ENCODE results near the gene COL18A1. TPM values are rescaled to one million over a fixed set of nuclear protein-coding genes. Genes with fewer than 3 reads are reported as not detected.

COL18A1 gene
- total RNA-seq, 1 donor from 2014 or later: 61.1 TPM

DNA sequence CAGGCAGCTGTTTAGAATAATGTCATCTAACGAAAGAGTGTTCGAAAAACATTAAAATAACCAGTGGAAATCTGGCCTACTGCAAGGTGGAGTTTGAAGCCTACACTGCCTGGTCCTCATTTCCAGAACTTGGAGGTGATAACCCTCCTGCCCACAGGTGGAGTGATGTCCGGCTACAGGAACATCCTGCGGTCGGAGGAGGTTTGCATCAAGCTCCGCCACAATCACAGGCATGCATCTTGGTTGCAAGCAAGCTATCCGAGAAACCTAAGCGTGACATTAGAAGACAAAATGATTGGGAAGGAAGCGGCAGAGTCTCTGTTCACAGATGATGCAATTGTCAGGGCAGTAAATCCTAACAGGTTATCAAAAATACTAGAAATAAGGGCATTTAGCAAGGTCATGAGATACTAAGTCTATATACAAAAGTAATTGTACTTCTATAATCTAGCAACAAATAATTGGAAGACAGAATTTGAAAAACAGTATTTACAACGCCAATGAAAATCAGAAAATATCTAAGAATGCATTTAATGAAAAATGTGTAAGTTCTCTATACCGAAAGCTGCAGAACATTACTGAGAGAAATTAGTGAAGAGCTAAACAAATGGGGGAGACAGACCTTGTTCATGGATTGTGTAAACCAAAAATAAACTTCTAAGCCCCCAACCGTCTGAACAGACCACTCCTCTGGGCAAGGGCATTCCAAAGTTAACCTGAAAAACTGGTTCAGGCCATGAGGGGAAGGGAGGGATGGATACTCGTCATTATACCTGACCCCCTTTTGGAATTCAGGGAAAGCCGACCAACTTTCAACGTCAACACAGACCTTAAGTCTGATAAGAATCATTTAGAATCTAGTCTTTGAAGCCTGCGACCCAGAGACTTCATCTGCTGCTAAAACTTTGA is 141.9 kb downstream of the COL18A1 start:
- no peak for DNase-seq (ENCODE audit: low spot score)
- peaks cover 4% of the 10 kb centered on the region for H3K36me3 Mint-ChIP-seq (ENCODE audit: low read depth, unreplicated experiment)
- no peak overlapping the region for H3K4me3 Mint-ChIP-seq (ENCODE audit: unreplicated experiment)
- H3K9me3 Mint-ChIP-seq (ENCODE audit: unreplicated experiment): no peaks in the 10 kb centered on the region
- TF ChIP-seq, protein P1, sequence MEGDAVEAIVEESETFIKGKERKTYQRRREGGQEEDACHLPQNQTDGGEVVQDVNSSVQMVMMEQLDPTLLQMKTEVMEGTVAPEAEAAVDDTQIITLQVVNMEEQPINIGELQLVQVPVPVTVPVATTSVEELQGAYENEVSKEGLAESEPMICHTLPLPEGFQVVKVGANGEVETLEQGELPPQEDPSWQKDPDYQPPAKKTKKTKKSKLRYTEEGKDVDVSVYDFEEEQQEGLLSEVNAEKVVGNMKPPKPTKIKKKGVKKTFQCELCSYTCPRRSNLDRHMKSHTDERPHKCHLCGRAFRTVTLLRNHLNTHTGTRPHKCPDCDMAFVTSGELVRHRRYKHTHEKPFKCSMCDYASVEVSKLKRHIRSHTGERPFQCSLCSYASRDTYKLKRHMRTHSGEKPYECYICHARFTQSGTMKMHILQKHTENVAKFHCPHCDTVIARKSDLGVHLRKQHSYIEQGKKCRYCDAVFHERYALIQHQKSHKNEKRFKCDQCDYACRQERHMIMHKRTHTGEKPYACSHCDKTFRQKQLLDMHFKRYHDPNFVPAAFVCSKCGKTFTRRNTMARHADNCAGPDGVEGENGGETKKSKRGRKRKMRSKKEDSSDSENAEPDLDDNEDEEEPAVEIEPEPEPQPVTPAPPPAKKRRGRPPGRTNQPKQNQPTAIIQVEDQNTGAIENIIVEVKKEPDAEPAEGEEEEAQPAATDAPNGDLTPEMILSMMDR (IDR thresholded peaks at IDR 0.05; ENCODE audit: unreplicated experiment): no peak
- peaks cover 4% of the 10 kb centered on the region for H3K27me3 Mint-ChIP-seq (ENCODE audit: unreplicated experiment)
- H3K4me1 Mint-ChIP-seq (ENCODE audit: unreplicated experiment): peaks cover 17% of the 10 kb centered on the region
- H3K27ac Mint-ChIP-seq (ENCODE audit: unreplicated experiment): no peak overlapping the region

DNA sequence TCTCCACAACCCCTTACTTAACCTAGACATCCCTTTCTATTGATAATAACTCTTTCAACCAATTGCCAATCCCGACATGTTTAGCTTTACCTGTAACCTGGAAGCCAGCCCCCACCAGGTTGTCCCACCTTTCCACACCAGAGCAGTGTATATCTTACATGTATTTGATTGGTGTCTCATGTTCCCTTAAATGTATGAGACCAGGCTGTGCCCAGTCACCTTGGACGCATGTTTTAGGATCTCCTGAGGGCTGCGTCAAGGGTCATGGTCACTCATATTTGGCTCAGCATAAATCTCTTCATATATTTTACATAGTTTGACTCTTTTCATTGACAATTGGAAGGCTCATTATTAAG is 142.6 kb downstream of the COL18A1 start:
- Mint-ChIP-seq H3K4me3 (ENCODE audit: unreplicated experiment) (no peak overlapping the region), H3K36me3 (ENCODE audit: low read depth, unreplicated experiment) (peaks cover 4% of the 10 kb centered on the region), H3K27me3 (ENCODE audit: unreplicated experiment) (peaks cover 4% of the 10 kb centered on the region), H3K4me1 (ENCODE audit: unreplicated experiment) (peaks cover 20% of the 10 kb centered on the region), H3K9me3 (ENCODE audit: unreplicated experiment) (no peaks in the 10 kb centered on the region), H3K27ac (ENCODE audit: unreplicated experiment) (no peak overlapping the region)
- DNase-seq (ENCODE audit: low spot score): no peak
- TF ChIP-seq, protein P1 (IDR thresholded peaks at IDR 0.05; ENCODE audit: unreplicated experiment): no peak

DNA sequence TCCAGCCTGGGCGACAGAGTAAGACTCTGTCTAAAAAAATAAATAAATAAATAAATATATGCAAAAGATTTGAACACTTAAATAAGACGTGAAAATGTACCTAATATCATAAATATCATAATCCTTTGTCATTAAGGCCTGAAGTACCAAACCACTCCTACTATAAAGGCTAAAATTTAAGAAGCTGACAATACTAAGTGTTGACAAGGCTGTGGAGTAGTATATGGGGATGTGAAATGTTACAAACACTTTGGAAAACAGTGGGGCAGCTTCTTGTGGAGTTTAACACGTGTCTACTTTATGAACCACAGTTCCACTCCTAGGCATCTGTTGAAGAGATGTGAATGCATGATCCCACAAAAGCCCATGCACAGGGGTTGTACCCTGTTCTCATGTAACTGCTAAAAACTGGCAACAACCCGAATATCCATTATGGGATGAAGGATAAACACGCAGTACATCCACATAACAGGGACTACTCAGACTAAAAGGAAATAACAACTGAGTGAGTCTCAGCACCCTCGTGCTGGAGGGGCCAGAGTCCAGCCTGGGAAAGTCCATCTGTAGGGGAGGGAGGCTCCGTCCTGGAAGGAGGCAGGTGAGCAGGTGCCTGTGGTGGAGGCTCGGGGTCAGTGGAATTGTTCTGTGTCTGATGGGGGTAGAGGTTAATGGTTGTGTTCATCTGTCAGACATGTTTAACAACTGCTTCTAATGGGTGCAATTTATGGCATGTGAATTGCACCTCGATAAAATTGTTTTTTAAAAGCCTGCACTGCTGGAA is 143.9 kb downstream of the COL18A1 start:
- Mint-ChIP-seq H3K4me1 (ENCODE audit: unreplicated experiment) (peaks cover 17% of the 10 kb centered on the region), H3K27me3 (ENCODE audit: unreplicated experiment) (peaks cover 4% of the 10 kb centered on the region), H3K9me3 (ENCODE audit: unreplicated experiment) (no peaks in the 10 kb centered on the region), H3K27ac (ENCODE audit: unreplicated experiment) (no peak overlapping the region), H3K36me3 (ENCODE audit: low read depth, unreplicated experiment) (peaks cover 4% of the 10 kb centered on the region), H3K4me3 (ENCODE audit: unreplicated experiment) (no peak overlapping the region)
- TF ChIP-seq, protein P1 (IDR thresholded peaks at IDR 0.05; ENCODE audit: unreplicated experiment): no peak
- DNase-seq (ENCODE audit: low spot score): no peak

DNA sequence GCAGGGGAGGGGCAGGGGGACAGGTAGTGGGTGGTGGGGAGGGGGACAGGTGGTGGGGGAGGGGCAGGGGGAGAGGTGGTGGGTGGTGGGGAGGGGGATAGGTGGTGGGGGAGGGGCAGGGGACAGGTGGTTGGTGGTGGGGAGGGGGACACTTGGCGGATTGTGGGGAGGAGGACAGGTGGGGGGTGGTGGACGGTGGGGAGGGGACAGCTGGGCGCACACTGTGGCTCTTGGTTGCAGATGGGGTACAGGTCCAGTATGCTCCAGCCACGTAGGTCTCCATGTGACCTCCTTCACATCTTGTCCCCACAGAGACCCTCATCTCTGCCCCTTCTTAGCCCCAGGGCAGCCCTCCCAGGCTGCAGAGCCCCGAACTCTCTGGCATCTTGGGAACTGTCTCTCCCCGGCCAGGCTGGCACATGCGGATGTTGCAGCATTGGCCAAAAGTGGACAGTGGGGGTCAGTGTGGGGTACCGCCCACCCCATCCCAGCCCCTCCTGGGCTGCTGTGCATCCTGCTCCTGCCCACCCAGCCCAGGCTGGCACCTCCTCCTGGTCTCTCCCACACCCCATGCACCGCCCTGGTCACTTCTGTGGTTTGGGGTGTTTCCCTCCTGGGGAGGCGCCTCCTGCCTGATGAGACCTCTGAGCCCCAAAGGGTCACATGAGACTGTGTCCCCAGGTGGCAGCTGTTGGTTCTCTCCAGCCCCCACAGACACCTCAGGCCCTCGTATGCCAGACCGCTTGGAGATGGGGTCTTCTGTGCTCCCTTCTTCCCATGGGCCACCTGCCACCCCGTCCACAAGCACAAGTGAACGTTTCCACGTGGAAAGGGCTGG is 144.9 kb downstream of the COL18A1 start:
- peak overlapping the region; percentile 68 for H3K27ac Mint-ChIP-seq (ENCODE audit: unreplicated experiment)
- H3K9me3 Mint-ChIP-seq (ENCODE audit: unreplicated experiment): no peaks in the 10 kb centered on the region
- no peak for DNase-seq (ENCODE audit: low spot score)
- H3K4me3 Mint-ChIP-seq (ENCODE audit: unreplicated experiment): no peak overlapping the region
- peaks cover 5% of the 10 kb centered on the region for H3K27me3 Mint-ChIP-seq (ENCODE audit: unreplicated experiment)
- peaks cover 21% of the 10 kb centered on the region for H3K4me1 Mint-ChIP-seq (ENCODE audit: unreplicated experiment)
- TF ChIP-seq, protein P1 (IDR thresholded peaks at IDR 0.05; ENCODE audit: unreplicated experiment): no peak
- peaks cover 4% of the 10 kb centered on the region for H3K36me3 Mint-ChIP-seq (ENCODE audit: low read depth, unreplicated experiment)

Measured in endothelial cell (in vitro differentiated cells).